Ishikawa (cell line): Measurements from ENCODE around the gene ARHGAP20.

Experiments used
- CEBPB ChIP-seq: IDR thresholded peaks from 2 replicates; pipeline ENCODE4 v1.6.1; 2012
- CREB1 ChIP-seq: IDR thresholded peaks from 2 replicates; pipeline ENCODE4 v1.6.1; 2012; ENCODE audit warnings: low read depth
- EGR1 ChIP-seq: IDR thresholded peaks from 2 replicates; pipeline ENCODE4 v1.6.1; 2012
- EP300 ChIP-seq: IDR thresholded peaks from 2 replicates; pipeline ENCODE4 v1.6.1; 2012; ENCODE audit warnings: borderline replicate concordance
- FOXM1 ChIP-seq: IDR thresholded peaks from 2 replicates; pipeline ENCODE4 v1.6.1; 2012; ENCODE audit warnings: low read depth, borderline replicate concordance
- NFIC ChIP-seq: IDR thresholded peaks from 2 replicates; pipeline ENCODE4 v1.6.1; 2012
- RAD21 ChIP-seq: IDR thresholded peaks from 2 replicates; pipeline ENCODE4 v1.6.1; 2012; ENCODE audit warnings: low read depth
- TAF1 ChIP-seq: IDR thresholded peaks from 2 replicates; pipeline ENCODE4 v1.6.1; 2012; ENCODE audit warnings: low read depth, mild to moderate bottlenecking
- TCF12 ChIP-seq: IDR thresholded peaks from 2 replicates; pipeline ENCODE4 v1.6.1; 2012; ENCODE audit warnings: low read depth
- TEAD4 ChIP-seq: IDR thresholded peaks from 2 replicates; pipeline ENCODE4 v1.6.1; 2012
- YY1 ChIP-seq: IDR thresholded peaks from 2 replicates; pipeline ENCODE4 v1.6.1; 2012; ENCODE audit warnings: low read depth
- ZBTB7A ChIP-seq: IDR thresholded peaks from 2 replicates; pipeline ENCODE4 v1.6.1; 2012; ENCODE audit warnings: low read depth
- TF ChIP-seq, protein P1 (sequence below): IDR thresholded peaks from 2 replicates; pipeline ENCODE4 v1.6.1; 2012
- TF ChIP-seq, protein P2 (sequence below): IDR thresholded peaks from 2 replicates; pipeline ENCODE4 v1.6.1; 2012; ENCODE audit warnings: low read depth, mild to moderate bottlenecking
- TF ChIP-seq, protein P3 (sequence below): IDR thresholded peaks from 2 replicates; pipeline ENCODE4 v1.6.1; 2012

Gene ARHGAP20

GRCh38 chr11:110728476-110728875 is 16.2 kb upstream of the ARHGAP20 start:
- TF ChIP-seq ZBTB7A (no peak), FOXM1 (no peak), EGR1 (no peak), TCF12 (no peak), TEAD4 (no peak), CREB1 (no peak), RAD21 (no peak), YY1 (no peak), NFIC (no peak), CEBPB (no peak), TAF1 (no peak), EP300 (no peak)
- TF ChIP-seq, protein P1, sequence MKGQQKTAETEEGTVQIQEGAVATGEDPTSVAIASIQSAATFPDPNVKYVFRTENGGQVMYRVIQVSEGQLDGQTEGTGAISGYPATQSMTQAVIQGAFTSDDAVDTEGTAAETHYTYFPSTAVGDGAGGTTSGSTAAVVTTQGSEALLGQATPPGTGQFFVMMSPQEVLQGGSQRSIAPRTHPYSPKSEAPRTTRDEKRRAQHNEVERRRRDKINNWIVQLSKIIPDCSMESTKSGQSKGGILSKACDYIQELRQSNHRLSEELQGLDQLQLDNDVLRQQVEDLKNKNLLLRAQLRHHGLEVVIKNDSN, result no peak
- TF ChIP-seq, protein P2, sequence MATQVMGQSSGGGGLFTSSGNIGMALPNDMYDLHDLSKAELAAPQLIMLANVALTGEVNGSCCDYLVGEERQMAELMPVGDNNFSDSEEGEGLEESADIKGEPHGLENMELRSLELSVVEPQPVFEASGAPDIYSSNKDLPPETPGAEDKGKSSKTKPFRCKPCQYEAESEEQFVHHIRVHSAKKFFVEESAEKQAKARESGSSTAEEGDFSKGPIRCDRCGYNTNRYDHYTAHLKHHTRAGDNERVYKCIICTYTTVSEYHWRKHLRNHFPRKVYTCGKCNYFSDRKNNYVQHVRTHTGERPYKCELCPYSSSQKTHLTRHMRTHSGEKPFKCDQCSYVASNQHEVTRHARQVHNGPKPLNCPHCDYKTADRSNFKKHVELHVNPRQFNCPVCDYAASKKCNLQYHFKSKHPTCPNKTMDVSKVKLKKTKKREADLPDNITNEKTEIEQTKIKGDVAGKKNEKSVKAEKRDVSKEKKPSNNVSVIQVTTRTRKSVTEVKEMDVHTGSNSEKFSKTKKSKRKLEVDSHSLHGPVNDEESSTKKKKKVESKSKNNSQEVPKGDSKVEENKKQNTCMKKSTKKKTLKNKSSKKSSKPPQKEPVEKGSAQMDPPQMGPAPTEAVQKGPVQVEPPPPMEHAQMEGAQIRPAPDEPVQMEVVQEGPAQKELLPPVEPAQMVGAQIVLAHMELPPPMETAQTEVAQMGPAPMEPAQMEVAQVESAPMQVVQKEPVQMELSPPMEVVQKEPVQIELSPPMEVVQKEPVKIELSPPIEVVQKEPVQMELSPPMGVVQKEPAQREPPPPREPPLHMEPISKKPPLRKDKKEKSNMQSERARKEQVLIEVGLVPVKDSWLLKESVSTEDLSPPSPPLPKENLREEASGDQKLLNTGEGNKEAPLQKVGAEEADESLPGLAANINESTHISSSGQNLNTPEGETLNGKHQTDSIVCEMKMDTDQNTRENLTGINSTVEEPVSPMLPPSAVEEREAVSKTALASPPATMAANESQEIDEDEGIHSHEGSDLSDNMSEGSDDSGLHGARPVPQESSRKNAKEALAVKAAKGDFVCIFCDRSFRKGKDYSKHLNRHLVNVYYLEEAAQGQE, result no peak
- TF ChIP-seq, protein P3, sequence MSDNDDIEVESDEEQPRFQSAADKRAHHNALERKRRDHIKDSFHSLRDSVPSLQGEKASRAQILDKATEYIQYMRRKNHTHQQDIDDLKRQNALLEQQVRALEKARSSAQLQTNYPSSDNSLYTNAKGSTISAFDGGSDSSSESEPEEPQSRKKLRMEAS, result no peak

GRCh38 chr11:110724358-110724757 is 12.1 kb upstream of the ARHGAP20 start:
- TF ChIP-seq NFIC, result no peak
- no peak for TF ChIP-seq RAD21
- TF ChIP-seq EP300, result no peak
- TF ChIP-seq CREB1, result no peak
- no peak for TF ChIP-seq YY1
- TF ChIP-seq TAF1, result no peak
- TF ChIP-seq CEBPB, result no peak
- TF ChIP-seq, protein P1, result no peak
- no peak for TF ChIP-seq TCF12
- TF ChIP-seq EGR1, result no peak
- no peak for TF ChIP-seq FOXM1
- no peak for TF ChIP-seq ZBTB7A

- TF ChIP-seq FOXM1, result no peak
- TF ChIP-seq, protein P3, result no peak
- no peak for TF ChIP-seq CREB1
- no peak for TF ChIP-seq ZBTB7A
- TF ChIP-seq, protein P1, result no peak
- no peak for TF ChIP-seq YY1
- TF ChIP-seq TCF12, result no peak
- TF ChIP-seq CEBPB, result no peak
- TF ChIP-seq, protein P2, result no peak
- TF ChIP-seq RAD21, result no peak
- TF ChIP-seq TEAD4, result no peak
- TF ChIP-seq NFIC, result no peak
- no peak for TF ChIP-seq EP300
- TF ChIP-seq TAF1, result no peak
- TF ChIP-seq EGR1, result no peak
These were observed 8.4 kb upstream of the ARHGAP20 start for GRCh38 chr11:110720431-110721275.

DNA sequence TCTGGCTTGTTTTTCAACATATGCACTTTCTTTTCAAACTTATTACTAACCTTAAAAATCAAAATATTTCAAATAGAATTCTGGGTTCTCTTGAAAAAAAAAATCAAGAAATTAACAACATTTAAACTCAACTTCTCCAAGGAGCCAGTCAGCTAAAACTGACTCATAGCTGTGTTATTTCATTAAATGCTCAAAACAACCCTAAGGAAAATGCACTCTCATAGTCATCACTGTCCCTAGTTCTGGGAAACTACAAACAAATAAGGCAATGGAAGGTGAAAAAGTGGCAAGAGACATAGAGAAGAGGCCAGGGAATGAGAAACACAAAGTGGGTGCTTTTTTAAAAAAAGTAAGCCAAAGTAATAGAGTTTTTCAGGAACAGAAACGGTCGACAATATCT is 4.1 kb upstream of the ARHGAP20 start:
- TF ChIP-seq EP300 (no peak), TEAD4 (no peak)
- TF ChIP-seq, protein P2, result no peak
